NCI-H2029 (cell line): Measurements from ENCODE around the gene C2orf76.
"Not testable (repeated sequence)": the region's sequence is repeated elsewhere in the genome, so short reads cannot be mapped to it uniquely, and the experiment has no call there.

Source experiments
- DNase-seq: peaks from one replicate; lab custom pipeline; 2025; lab: John Stamatoyannopoulos, UW

Gene C2orf76

GRCh38 chr2:119366649-119367471 lies at the start of gene C2orf76, which contains the start of gene DBI:
TSS of gene C2orf76 (minus strand) at chr2:119366834. CDS start at chr2:119339959, 26,875 bp downstream.
TSS of gene DBI (plus strand) at chr2:119366977. CDS start at chr2:119367052, 75 bp downstream.
- DNase-seq, result peak; percentile 95

- DNase-seq, result no peak
Measured at GRCh38 chr2:119415630-119416029, 49.0 kb upstream of the C2orf76 start.

GRCh38 chr2:119414894-119415293 lies 48.3 kb upstream of the C2orf76 start:
- no peak for DNase-seq

GRCh38 chr2:119409506-119409905 lies 42.9 kb upstream of the C2orf76 start:
- peak; percentile 56 for DNase-seq

- DNase-seq, result peak; percentile 54
Measured at GRCh38 chr2:119408221-119408619, 41.6 kb upstream of the C2orf76 start.

GRCh38 chr2:119407430-119408220 lies 41.0 kb upstream of the C2orf76 start:
- peak; percentile 50 for DNase-seq

- DNase-seq, result no peak
Measured at GRCh38 chr2:119405151-119405550, 38.5 kb upstream of the C2orf76 start.

- DNase-seq, result not testable (repeated sequence)
Measured at GRCh38 chr2:119403618-119404017, 37.0 kb upstream of the C2orf76 start.

- no peak for DNase-seq
Measured at GRCh38 chr2:119402645-119403560, 36.3 kb upstream of the C2orf76 start.

- DNase-seq, result no peak
Measured at GRCh38 chr2:119402106-119402505, 35.5 kb upstream of the C2orf76 start.

- no peak for DNase-seq
Measured at GRCh38 chr2:119397196-119397595, 30.6 kb upstream of the C2orf76 start.

GRCh38 chr2:119393971-119394748 lies 27.5 kb upstream of the C2orf76 start:
- DNase-seq, result no peak

- no peak for DNase-seq
Measured at GRCh38 chr2:119389615-119390306, 23.1 kb upstream of the C2orf76 start.

GRCh38 chr2:119387381-119388129 lies 20.9 kb upstream of the C2orf76 start:
- no peak for DNase-seq

- DNase-seq, result no peak
Measured at GRCh38 chr2:119385466-119385865, 18.8 kb upstream of the C2orf76 start.

GRCh38 chr2:119384971-119385370 lies 18.3 kb upstream of the C2orf76 start:
- no peak for DNase-seq

GRCh38 chr2:119383410-119384140 lies 16.9 kb upstream of the C2orf76 start:
- no peak for DNase-seq

- no peak for DNase-seq
Measured at GRCh38 chr2:119378566-119378965, 11.9 kb upstream of the C2orf76 start.

- DNase-seq, result no peak
Measured at GRCh38 chr2:119377993-119378345, 11.3 kb upstream of the C2orf76 start.
